Esophagus muscularis mucosa (tissue), 4 donors: ENCODE data around the gene XYLT1. TPM values are rescaled to one million over a fixed set of nuclear protein-coding genes. Genes with fewer than 3 reads are reported as not detected.

Experiments
- DNase-seq: peaks from one replicate; pipeline ENCODE4 v3.0.0-alpha.2; 2017; ENCODE audit errors: extremely low spot score
- H3K27ac ChIP-seq, 4 donors: fragments of 200-600 bp; sonication (generic); replicated peaks in 1 of 4; 1 replicate in 3 of 4; 2 replicates in 1 of 4; pipeline ENCODE4 v1.5.1; 2016 to 2019; ENCODE audit warnings: mild to moderate bottlenecking in 1 of 4
- H3K27me3 ChIP-seq, 4 donors: fragments of 200-600 bp; sonication (generic); one replicate each; pipeline versions ENCODE4 v1.5.1 to v1.6.0; 2016 to 2019
- H3K36me3 ChIP-seq, 4 donors: fragments of 200-600 bp; sonication (generic); one replicate each; pipeline ENCODE4 v1.5.1; 2016 to 2019
- H3K4me1 ChIP-seq, 4 donors: fragments of 200-600 bp; sonication (generic); one replicate each; pipeline ENCODE4 v1.5.1; 2016 to 2019
- H3K4me3 ChIP-seq, 4 donors: fragments of 200-600 bp; sonication (generic); 1 replicate in 2 of 4; 2 replicates in 2 of 4; pipeline ENCODE4 v1.5.1; 2016 to 2019; ENCODE audit warnings: mild to moderate bottlenecking in 4 of 4, moderate library complexity in 1 of 4
- H3K9me3 ChIP-seq, 4 donors: fragments of 200-600 bp; sonication (generic); 1 replicate in 3 of 4; 2 replicates in 1 of 4; pipeline ENCODE4 v1.5.1; 2016 to 2019
- CTCF ChIP-seq, 3 experiments: fragments of 200-600 bp in 2 of 3; fragments of 450-650 bp in 1 of 3; sonication (generic) in 2 of 3; IDR thresholded peaks; one replicate each; pipeline ENCODE4 v1.5.1; 2017 to 2019; ENCODE audit warnings: antibody characterized with exemption in 3 of 3, mild to moderate bottlenecking in 2 of 3, moderate library complexity in 1 of 3
- EP300 ChIP-seq: sonication (generic); formaldehyde crosslinking; IDR thresholded peaks from one replicate; pipeline ENCODE4 v1.6.1; 2017; ENCODE audit warnings: antibody characterized with exemption
- POLR2A ChIP-seq: fragments of 450-650 bp; IDR thresholded peaks from one replicate; pipeline ENCODE4 v1.6.1; 2017; ENCODE audit warnings: antibody characterized with exemption, moderate library complexity, mild to moderate bottlenecking, low read depth
- POLR2AphosphoS5 ChIP-seq, 2 donors: sonication (generic); formaldehyde crosslinking; IDR thresholded peaks; one replicate each; pipeline ENCODE4 v1.6.1; 2017; ENCODE audit warnings: antibody characterized with exemption in 2 of 2
- WGBS: methylation state at CpG from one replicate; pipeline ENCODE4 v1.1.5; 2018; 5-methylcytosine and 5-hydroxymethylcytosine counted together
- intact Hi-C: fragments of 100-400 bp; cut with DNase I; formaldehyde crosslinking; loops from one replicate; pipeline ENCODE4 v1.15.1; 2023
- total RNA-seq, 4 donors: library from RNA; depleted of rRNA; stranded (reverse); fragments of >200 nt; gene quantifications; one replicate each; pipeline versions ENCODE4 v1.1.0 to v1.2.1, GENCODE V29; 2016

The XYLT1 gene
- total RNA-seq, 4 donors from 2014 or later: 25.2 to 57.1 (median 33.5) TPM

- no peaks in the 10 kb centered on the region for H3K36me3 ChIP-seq
- WGBS: 37% methylated on average over 9 of the region's 9 CpGs
These were observed 74.8 kb downstream of the XYLT1 start for GRCh38 chr16:17395849-17396480.

GRCh38 chr16:17392857-17393692 lies 77.7 kb downstream of the XYLT1 start:
- Histone ChIP-seq H3K4me1 (peaks cover 23 to 73% (median 53%) of the 10 kb centered on the region in 4 donors), H3K27me3 (no peaks in the 10 kb centered on the region), H3K9me3 (no peaks in the 10 kb centered on the region), H3K27ac (peak overlapping the region; percentile 27 to 95 (median 64)), H3K4me3 (no peak overlapping the region), H3K36me3 (no peaks in the 10 kb centered on the region)
- intact Hi-C loops: no loop called here
- WGBS: 83% methylated on average over 5 of the region's 5 CpGs
- no peak for DNase-seq
- TF ChIP-seq POLR2AphosphoS5 (IDR thresholded peaks at IDR 0.05): no peak
- no peak for TF ChIP-seq POLR2A
- TF ChIP-seq EP300: no peak
- no peak for TF ChIP-seq CTCF (IDR thresholded peaks at IDR 0.05)

More at GRCh38 chr16:17395849-17396480, 74.8 kb downstream of the XYLT1 start:
- Histone ChIP-seq H3K9me3 (no peaks in the 10 kb centered on the region), H3K4me1 (peaks cover 23 to 58% (median 56%) of the 10 kb centered on the region in 4 donors), H3K27me3 (no peaks in the 10 kb centered on the region), H3K4me3 (no peak overlapping the region), H3K27ac (peak overlapping the region; percentile 77 to 95 (median 84))
- intact Hi-C loops: no loop called here
- TF ChIP-seq EP300 (no peak), POLR2AphosphoS5 (IDR thresholded peaks at IDR 0.05) (peak; percentile 21 to 48)
- DNase-seq: no peak

GRCh38 chr16:17392127-17392856 lies 78.5 kb downstream of the XYLT1 start:
- Histone ChIP-seq H3K4me3 (no peak overlapping the region), H3K27ac (peak overlapping the region; percentile 27 to 95 (median 64)), H3K4me1 (peaks cover 17 to 70% (median 51%) of the 10 kb centered on the region in 4 donors), H3K36me3 (no peaks in the 10 kb centered on the region), H3K27me3 (no peaks in the 10 kb centered on the region), H3K9me3 (no peaks in the 10 kb centered on the region)
- WGBS: 73% methylated on average over 8 of the region's 8 CpGs
- TF ChIP-seq POLR2A: no peak
- no peak for TF ChIP-seq EP300
- TF ChIP-seq CTCF (IDR thresholded peaks at IDR 0.05): no peak
- TF ChIP-seq POLR2AphosphoS5 (IDR thresholded peaks at IDR 0.05): no peak
- intact Hi-C loops: no loop called here
- no peak for DNase-seq

GRCh38 chr16:17391715-17392114 lies 79.0 kb downstream of the XYLT1 start:
- Histone ChIP-seq H3K27me3 (no peaks in the 10 kb centered on the region), H3K9me3 (no peaks in the 10 kb centered on the region), H3K4me3 (no peak overlapping the region), H3K36me3 (no peaks in the 10 kb centered on the region), H3K4me1 (peaks cover 11 to 70% (median 51%) of the 10 kb centered on the region in 4 donors), H3K27ac (peak overlapping the region; percentile 1 to 95 (median 64))
- no peak for DNase-seq
- WGBS: 90% methylated on average over 5 of the region's 5 CpGs
- intact Hi-C loops: no loop called here
- no peak for TF ChIP-seq CTCF (IDR thresholded peaks at IDR 0.05)
- TF ChIP-seq POLR2AphosphoS5 (IDR thresholded peaks at IDR 0.05): no peak
- no peak for TF ChIP-seq EP300
- no peak for TF ChIP-seq POLR2A

- H3K36me3 ChIP-seq: no peaks in the 10 kb centered on the region
- peaks cover 3 to 71% (median 51%) of the 10 kb centered on the region in 4 donors for H3K4me1 ChIP-seq
- no peak overlapping the region for H3K4me3 ChIP-seq
- DNase-seq: no peak
- peak overlapping the region; percentile 60 to 96 (median 93) for H3K27ac ChIP-seq
- WGBS: 79% methylated on average over 4 of the region's 4 CpGs
- H3K9me3 ChIP-seq: no peaks in the 10 kb centered on the region
- no peaks in the 10 kb centered on the region for H3K27me3 ChIP-seq
- TF ChIP-seq POLR2AphosphoS5 (IDR thresholded peaks at IDR 0.05) (peak in 1 of 2 donors; percentile 28), EP300 (no peak), POLR2A (no peak)
- intact Hi-C loops: no loop called here
These were observed 81.4 kb downstream of the XYLT1 start for GRCh38 chr16:17389384-17389783.
